Neural progenitor cell (in vitro differentiated cells): ENCODE data around the gene RRAS2. TPM values are rescaled to one million over a fixed set of nuclear protein-coding genes. Genes with fewer than 3 reads are reported as not detected.

Experiments used
- DNase-seq: peaks from one replicate; pipeline ENCODE4 v3.0.0-alpha.2; 2016; ENCODE audit warnings: low spot score
- H2AFZ ChIP-seq: fragments of 200-600 bp; sonication (generic); replicated peaks from 2 replicates; pipeline ENCODE4 v1.6.1; 2016; ENCODE audit warnings: antibody characterized with exemption
- H3F3A ChIP-seq: fragments of 200-600 bp; sonication (generic); 2 replicates; pipeline ENCODE4 v1.6.1; 2016; ENCODE audit warnings: antibody characterized with exemption, low read depth
- H3K27ac ChIP-seq: fragments of 200-600 bp; sonication (generic); 2 replicates; pipeline ENCODE4 v1.5.1; 2016; ENCODE audit warnings: mild to moderate bottlenecking
- H3K27me3 ChIP-seq: fragments of 200-600 bp; sonication (generic); 2 replicates; pipeline ENCODE4 v1.6.1; 2016; ENCODE audit warnings: mild to moderate bottlenecking, moderate library complexity
- H3K36me3 ChIP-seq: fragments of 200-600 bp; sonication (generic); 2 replicates; pipeline ENCODE4 v1.5.1; 2016
- H3K4me1 ChIP-seq: fragments of 200-600 bp; sonication (generic); 2 replicates; pipeline ENCODE4 v1.6.1; 2016; ENCODE audit warnings: mixed run types
- H3K4me2 ChIP-seq: fragments of 200-600 bp; sonication (generic); 2 replicates; pipeline ENCODE4 v1.6.1; 2016
- H3K4me3 ChIP-seq: fragments of 200-600 bp; sonication (generic); 2 replicates; pipeline ENCODE4 v1.5.1; 2016
- H3K79me2 ChIP-seq: fragments of 200-600 bp; sonication (generic); 2 replicates; pipeline ENCODE4 v1.6.1; 2016; ENCODE audit warnings: low read depth
- H3K9ac ChIP-seq: fragments of 200-600 bp; sonication (generic); 2 replicates; pipeline ENCODE4 v1.6.1; 2016
- H3K9me3 ChIP-seq: fragments of 200-600 bp; sonication (generic); 2 replicates; pipeline ENCODE4 v1.5.1; 2016; ENCODE audit warnings: low read depth
- H4K20me1 ChIP-seq: fragments of 200-600 bp; sonication (generic); 2 replicates; pipeline ENCODE4 v1.6.1; 2016; ENCODE audit warnings: low read depth
- H3K27ac Mint-ChIP-seq: 3 replicates; pipeline ENCODE4 v1.8.0; 2021; ENCODE audit warnings: mixed read lengths
- H3K27me3 Mint-ChIP-seq: 2 replicates; pipeline ENCODE4 v1.8.0; 2022; ENCODE audit warnings: low read depth, mild to moderate bottlenecking, inconsistent platforms, moderate library complexity, mixed read lengths; ENCODE audit not compliant: insufficient read depth
- H3K36me3 Mint-ChIP-seq: 3 replicates; pipeline ENCODE4 v1.8.0; 2021; ENCODE audit warnings: mixed read lengths
- H3K4me1 Mint-ChIP-seq: 3 replicates; pipeline ENCODE4 v1.8.0; 2021; ENCODE audit warnings: mixed read lengths
- H3K4me3 Mint-ChIP-seq: 3 replicates; pipeline ENCODE4 v1.8.0; 2021; ENCODE audit warnings: mild to moderate bottlenecking, moderate library complexity, mixed read lengths
- H3K9me3 Mint-ChIP-seq: 3 replicates; pipeline ENCODE4 v1.8.0; 2020; ENCODE audit warnings: mixed read lengths
- CTCF ChIP-seq: fragments of 200-600 bp; sonication (generic); IDR thresholded peaks from 2 replicates; pipeline ENCODE4 v1.5.1; 2017; ENCODE audit warnings: antibody characterized with exemption, mild to moderate bottlenecking
- EZH2 ChIP-seq: fragments of 200-600 bp; sonication (generic); IDR thresholded peaks from 2 replicates; pipeline ENCODE4 v1.6.1; 2017; ENCODE audit warnings: antibody characterized with exemption, mild to moderate bottlenecking, moderate library complexity
- EZH2phosphoT487 ChIP-seq: fragments of 200-600 bp; sonication (generic); IDR thresholded peaks from 2 replicates; pipeline ENCODE4 v1.6.1; 2017; ENCODE audit warnings: antibody characterized with exemption
- total RNA-seq: library from RNA; depleted of rRNA; stranded (reverse); fragments of >200 nt; gene quantifications from 2 replicates; pipeline ENCODE4 v1.2.3, GENCODE V29; 2015; ENCODE audit warnings: low replicate concordance

RRAS2 gene
- total RNA-seq, 1 donor from 2014 or later: 129 TPM

- Histone ChIP-seq H3K4me3 (no peak overlapping the region), H3K27me3 (peaks cover 6% of the 10 kb centered on the region), H3K36me3 (no peaks in the 10 kb centered on the region), H3F3A (peaks cover 12% of the 10 kb centered on the region), H3K9me3 (no peaks in the 10 kb centered on the region), H3K4me1 (peaks cover 7% of the 10 kb centered on the region), H4K20me1 (peaks cover 23% of the 10 kb centered on the region), H3K4me2 (no peak overlapping the region), H3K9ac (no peak overlapping the region), H2AFZ (no peak overlapping the region), H3K79me2 (peaks cover 24% of the 10 kb centered on the region), H3K27ac (no peak overlapping the region)
- Mint-ChIP-seq H3K4me1 (peaks cover 17% of the 10 kb centered on the region), H3K27me3 (peaks cover 6% of the 10 kb centered on the region), H3K27ac (no peak overlapping the region), H3K4me3 (no peak overlapping the region), H3K9me3 (no peaks in the 10 kb centered on the region), H3K36me3 (peaks cover 2% of the 10 kb centered on the region)
- DNase-seq: no peak
- no peak for TF ChIP-seq EZH2
- TF ChIP-seq EZH2phosphoT487: no peak
- no peak for TF ChIP-seq CTCF
Measured at GRCh38 chr11:14360976-14361375, 2.0 kb upstream of the RRAS2 start.

GRCh38 chr11:14359501-14360031, 583 bp upstream of the RRAS2 start:
- H3K27ac ChIP-seq: no peak overlapping the region
- no peaks in the 10 kb centered on the region for H3K9me3 ChIP-seq
- H3K4me2 ChIP-seq: peak overlapping the region; percentile 94
- peaks cover 6% of the 10 kb centered on the region for H3K27me3 ChIP-seq
- no peak overlapping the region for H3K9ac ChIP-seq
- peak overlapping the region; percentile 97 for H3K4me3 ChIP-seq
- peaks cover 38% of the 10 kb centered on the region for H3K79me2 ChIP-seq
- H3K27me3 Mint-ChIP-seq: peaks cover 6% of the 10 kb centered on the region
- TF ChIP-seq EZH2 (no peak), EZH2phosphoT487 (no peak), CTCF (no peak)
- H3K9me3 Mint-ChIP-seq: no peaks in the 10 kb centered on the region
- H3K4me1 Mint-ChIP-seq: peaks cover 17% of the 10 kb centered on the region
- no peak overlapping the region for H2AFZ ChIP-seq
- H4K20me1 ChIP-seq: peaks cover 35% of the 10 kb centered on the region
- H3F3A ChIP-seq: peaks cover 12% of the 10 kb centered on the region
- H3K4me3 Mint-ChIP-seq: peak overlapping the region; percentile 80
- no peak for DNase-seq
- no peaks in the 10 kb centered on the region for H3K36me3 ChIP-seq
- H3K4me1 ChIP-seq: peaks cover 7% of the 10 kb centered on the region
- no peak overlapping the region for H3K27ac Mint-ChIP-seq
- peaks cover 2% of the 10 kb centered on the region for H3K36me3 Mint-ChIP-seq

- peaks cover 53% of the 10 kb centered on the region for H3K79me2 ChIP-seq
Measured at GRCh38 chr11:14357881-14358728, 878 bp downstream of the RRAS2 start.

More at GRCh38 chr11:14357881-14358728, 878 bp downstream of the RRAS2 start:
- peaks cover 2% of the 10 kb centered on the region for H3K36me3 Mint-ChIP-seq
- peak overlapping the region; percentile 97 for H3K4me3 ChIP-seq
- H3F3A ChIP-seq: peaks cover 12% of the 10 kb centered on the region
- peak overlapping the region; percentile 80 for H3K9ac ChIP-seq
- H3K4me2 ChIP-seq: peak overlapping the region; percentile 94
- TF ChIP-seq EZH2phosphoT487 (no peak), EZH2 (no peak), CTCF (no peak)
- peaks cover 48% of the 10 kb centered on the region for H4K20me1 ChIP-seq
- no peaks in the 10 kb centered on the region for H3K36me3 ChIP-seq
- H3K4me3 Mint-ChIP-seq: peak overlapping the region; percentile 100
- H3K4me1 ChIP-seq: peaks cover 12% of the 10 kb centered on the region
- H2AFZ ChIP-seq: peak overlapping the region; percentile 81
- peaks cover 6% of the 10 kb centered on the region for H3K27me3 Mint-ChIP-seq
- peaks cover 19% of the 10 kb centered on the region for H3K4me1 Mint-ChIP-seq
- peak; percentile 93 for DNase-seq
- H3K9me3 Mint-ChIP-seq: no peaks in the 10 kb centered on the region
- peak overlapping the region; percentile 92 for H3K27ac Mint-ChIP-seq
- H3K9me3 ChIP-seq: no peaks in the 10 kb centered on the region
- H3K27ac ChIP-seq: peak overlapping the region; percentile 88
- H3K27me3 ChIP-seq: peaks cover 6% of the 10 kb centered on the region
